Kidney (tissue), 14 donors: ENCODE results near the gene RUVBL1. TPM values are rescaled to one million over a fixed set of nuclear protein-coding genes. Genes with fewer than 3 reads are reported as not detected.

Experiments
- DNase-seq, 5 donors: peaks; one replicate each; pipeline ENCODE4 v3.0.0-alpha.2; 2013 to 2020
- FAIRE-seq: peaks from 2 replicates; lab custom pipeline; 2012; peaks lifted over from hg19 to GRCh38; lab: Jason Lieb, UNC
- H3K27ac ChIP-seq, 2 donors: one replicate each; pipeline ENCODE4 v1.7.0; 2013; ENCODE audit warnings: low read depth in 2 of 2, low read length in 2 of 2, inconsistent platforms in 1 of 2
- H3K27me3 ChIP-seq: one replicate; pipeline ENCODE4 v1.7.1; 2013; ENCODE audit warnings: low read length, inconsistent platforms; ENCODE audit not compliant: control insufficient read depth, insufficient read depth
- H3K36me3 ChIP-seq, 3 donors: one replicate each; pipeline versions ENCODE4 v1.7.0 to v1.7.1; 2013; ENCODE audit warnings: low read length in 3 of 3, control low read depth in 1 of 3, inconsistent platforms in 1 of 3; ENCODE audit not compliant: insufficient read depth in 3 of 3, control insufficient read depth in 2 of 3
- H3K4me1 ChIP-seq, 3 donors: one replicate each; pipeline versions ENCODE4 v1.7.0 to v1.7.1; 2013; ENCODE audit warnings: low read length in 3 of 3, inconsistent platforms in 1 of 3, low read depth in 1 of 3; ENCODE audit not compliant: control insufficient read depth in 2 of 3, insufficient read depth in 2 of 3
- H3K4me3 ChIP-seq, 3 donors: one replicate each; pipeline versions ENCODE4 v1.7.0 to v1.8.1; 2013; ENCODE audit warnings: low read length in 3 of 3, control low read depth in 1 of 3, inconsistent platforms in 1 of 3
- H3K9ac ChIP-seq, 3 donors: one replicate each; pipeline versions ENCODE4 v1.7.0 to v1.7.1; 2013; ENCODE audit warnings: low read length in 3 of 3, control low read depth in 1 of 3, inconsistent platforms in 1 of 3
- H3K9me3 ChIP-seq, 3 donors: one replicate each; pipeline versions ENCODE4 v1.7.0 to v1.7.1; 2013; ENCODE audit warnings: low read length in 3 of 3, control low read depth in 1 of 3, inconsistent platforms in 1 of 3; ENCODE audit not compliant: control insufficient read depth in 2 of 3, insufficient read depth in 1 of 3
- CTCF ChIP-seq: IDR thresholded peaks from 3 replicates; pipeline ENCODE4 v1.5.1; 2012; ENCODE audit warnings: mild to moderate bottlenecking, moderate library complexity, borderline replicate concordance; ENCODE audit not compliant: insufficient read depth; ENCODE audit errors: extremely low read depth
- intact Hi-C: fragments of 100-400 bp; cut with DNase I; formaldehyde crosslinking; loops from one replicate; pipeline ENCODE4 v1.11.1; 2022
- polyA plus RNA-seq: library from polyadenylated mRNA; stranded (reverse); fragments of 350-450 nt; fragmentation: Illumina TruSeq; extraction: RNeasy Lipid Tissue Mini Kit (QIAGEN cat#74804); gene quantifications from one replicate; pipeline ENCODE4 v1.2.3, GENCODE V29; 2014; ENCODE audit warnings: low read depth, low replicate concordance; ENCODE audit not compliant: insufficient read depth
- total RNA-seq: library from RNA; stranded (reverse); fragmentation: NEBNext Ultra II Directional; extraction: Animal tissue kit (Norgen Biotek cat#: 25700); gene quantifications from one replicate; pipeline ENCODE4 v1.2.1, GENCODE V29; 2021
- donor health status: control.
- donor health status: control.
- donor health status: control.
- donor health status: control.
- donor health status: control.
- donor health status: DM: yes; HTN: yes; CAD: no.
- donor health status: Normal renal cell carcinoma (clear cell type).

Gene RUVBL1
- total and polyA plus RNA-seq, 2 donors from 2014 or later: 32.7 to 41.9 TPM

- no peak for DNase-seq
- no peak overlapping the region for H3K9ac ChIP-seq
- H3K27me3 ChIP-seq: no peaks in the 10 kb centered on the region
- FAIRE-seq: no peak
- no peak overlapping the region for H3K4me3 ChIP-seq
- H3K4me1 ChIP-seq: peaks cover 3 to 13% (median 10%) of the 10 kb centered on the region in 3 donors
- H3K36me3 ChIP-seq: peaks cover 0 to 26% (median 11%) of the 10 kb centered on the region in 3 donors
- intact Hi-C loops: no loop called here
- peak overlapping the region in 1 of 2 donors; percentile 44 for H3K27ac ChIP-seq
- no peaks in the 10 kb centered on the region for H3K9me3 ChIP-seq
- TF ChIP-seq CTCF: no peak
Measured at GRCh38 chr3:128073807-128074206, 49.8 kb downstream of the RUVBL1 start.

GRCh38 chr3:128073185-128073725, 50.4 kb downstream of the RUVBL1 start:
- no peak for DNase-seq

GRCh38 chr3:128072454-128073184, 51.0 kb downstream of the RUVBL1 start:
- Histone ChIP-seq H3K9ac (peak overlapping the region in 1 of 3 donors; percentile 12), H3K4me1 (peaks cover 3 to 13% (median 10%) of the 10 kb centered on the region in 3 donors), H3K27ac (no peak overlapping the region), H3K4me3 (no peak overlapping the region), H3K9me3 (no peaks in the 10 kb centered on the region), H3K36me3 (peaks cover 5 to 38% (median 22%) of the 10 kb centered on the region in 3 donors), H3K27me3 (no peaks in the 10 kb centered on the region)
- TF ChIP-seq CTCF: no peak
- intact Hi-C loops: no loop called here
- FAIRE-seq: no peak
- no peak for DNase-seq

More at GRCh38 chr3:128073185-128073725, 50.4 kb downstream of the RUVBL1 start:
- no peaks in the 10 kb centered on the region for H3K9me3 ChIP-seq
- H3K27ac ChIP-seq: peak overlapping the region in 1 of 2 donors; percentile 44
- no peaks in the 10 kb centered on the region for H3K27me3 ChIP-seq
- intact Hi-C loops: no loop called here
- H3K4me3 ChIP-seq: no peak overlapping the region
- TF ChIP-seq CTCF: no peak
- peaks cover 3 to 13% (median 10%) of the 10 kb centered on the region in 3 donors for H3K4me1 ChIP-seq
- peaks cover 5 to 32% (median 16%) of the 10 kb centered on the region in 3 donors for H3K36me3 ChIP-seq
- no peak for FAIRE-seq
- no peak overlapping the region for H3K9ac ChIP-seq
